Spleen (tissue), 7 donors: ENCODE data around the gene TSFM.

Experiments used
- POLR2A ChIP-seq, 3 donors: fragments of 450-650 bp; IDR thresholded peaks; one replicate each; pipeline ENCODE4 v1.5.1; 2017; ENCODE audit warnings: antibody characterized with exemption in 3 of 3, mild to moderate bottlenecking in 1 of 3
- POLR2AphosphoS5 ChIP-seq, 3 donors: sonication (generic); formaldehyde crosslinking; IDR thresholded peaks; one replicate each; pipeline ENCODE4 v1.5.1; 2017; ENCODE audit warnings: antibody characterized with exemption in 3 of 3
- TF ChIP-seq, protein P1 (sequence below), 11 experiments: fragments of 200-600 bp in 7 of 11; fragments of 450-650 bp in 4 of 11; sonication (generic) in 4 of 11; IDR thresholded peaks in 8 of 11; conservative IDR thresholded peaks in 3 of 11; 1 replicate in 7 of 11; 2 replicates in 4 of 11; pipeline versions ENCODE4 v1.4.0 to v1.8.0; 2016 to 2021; ENCODE audit warnings: antibody characterized with exemption in 11 of 11, inconsistent platforms in 4 of 11, mild to moderate bottlenecking in 1 of 11
- donor health status: DM: no; HTN: no; CAD: no; lungs with moderate emphysema.
- donor health status: DM: no; HTN: no; CAD: no.
- donor health status: DM: no; HTN: no; CAD: no.

- TF ChIP-seq, protein P1, sequence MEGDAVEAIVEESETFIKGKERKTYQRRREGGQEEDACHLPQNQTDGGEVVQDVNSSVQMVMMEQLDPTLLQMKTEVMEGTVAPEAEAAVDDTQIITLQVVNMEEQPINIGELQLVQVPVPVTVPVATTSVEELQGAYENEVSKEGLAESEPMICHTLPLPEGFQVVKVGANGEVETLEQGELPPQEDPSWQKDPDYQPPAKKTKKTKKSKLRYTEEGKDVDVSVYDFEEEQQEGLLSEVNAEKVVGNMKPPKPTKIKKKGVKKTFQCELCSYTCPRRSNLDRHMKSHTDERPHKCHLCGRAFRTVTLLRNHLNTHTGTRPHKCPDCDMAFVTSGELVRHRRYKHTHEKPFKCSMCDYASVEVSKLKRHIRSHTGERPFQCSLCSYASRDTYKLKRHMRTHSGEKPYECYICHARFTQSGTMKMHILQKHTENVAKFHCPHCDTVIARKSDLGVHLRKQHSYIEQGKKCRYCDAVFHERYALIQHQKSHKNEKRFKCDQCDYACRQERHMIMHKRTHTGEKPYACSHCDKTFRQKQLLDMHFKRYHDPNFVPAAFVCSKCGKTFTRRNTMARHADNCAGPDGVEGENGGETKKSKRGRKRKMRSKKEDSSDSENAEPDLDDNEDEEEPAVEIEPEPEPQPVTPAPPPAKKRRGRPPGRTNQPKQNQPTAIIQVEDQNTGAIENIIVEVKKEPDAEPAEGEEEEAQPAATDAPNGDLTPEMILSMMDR (IDR thresholded peaks at IDR 0.05 in 8 of 11, conservative IDR thresholded peaks at IDR 0.05 in 3 of 11): no peak
- TF ChIP-seq POLR2AphosphoS5 (IDR thresholded peaks at IDR 0.05) (no peak), POLR2A (IDR thresholded peaks at IDR 0.05) (no peak)
Observed at GRCh38 chr12:57781244-57781643, 1.3 kb upstream of the TSFM start.
